Hepatocyte (in vitro differentiated cells): ENCODE results near the gene PTPN4.

ENCODE experiments used
- EZH2phosphoT487 ChIP-seq: fragments of 200-600 bp; sonication (generic); IDR thresholded peaks from one replicate; pipeline ENCODE4 v1.6.1; 2018; ENCODE audit warnings: antibody characterized with exemption, mild to moderate bottlenecking, low read depth, moderate library complexity; ENCODE audit not compliant: unreplicated experiment, severe bottlenecking
- TF ChIP-seq, protein P1 (sequence below): fragments of 200-600 bp; sonication (generic); IDR thresholded peaks from 2 replicates; pipeline ENCODE4 v1.5.1; 2016; ENCODE audit warnings: antibody characterized with exemption, mild to moderate bottlenecking; ENCODE audit not compliant: poor library complexity

- TF ChIP-seq, protein P1, sequence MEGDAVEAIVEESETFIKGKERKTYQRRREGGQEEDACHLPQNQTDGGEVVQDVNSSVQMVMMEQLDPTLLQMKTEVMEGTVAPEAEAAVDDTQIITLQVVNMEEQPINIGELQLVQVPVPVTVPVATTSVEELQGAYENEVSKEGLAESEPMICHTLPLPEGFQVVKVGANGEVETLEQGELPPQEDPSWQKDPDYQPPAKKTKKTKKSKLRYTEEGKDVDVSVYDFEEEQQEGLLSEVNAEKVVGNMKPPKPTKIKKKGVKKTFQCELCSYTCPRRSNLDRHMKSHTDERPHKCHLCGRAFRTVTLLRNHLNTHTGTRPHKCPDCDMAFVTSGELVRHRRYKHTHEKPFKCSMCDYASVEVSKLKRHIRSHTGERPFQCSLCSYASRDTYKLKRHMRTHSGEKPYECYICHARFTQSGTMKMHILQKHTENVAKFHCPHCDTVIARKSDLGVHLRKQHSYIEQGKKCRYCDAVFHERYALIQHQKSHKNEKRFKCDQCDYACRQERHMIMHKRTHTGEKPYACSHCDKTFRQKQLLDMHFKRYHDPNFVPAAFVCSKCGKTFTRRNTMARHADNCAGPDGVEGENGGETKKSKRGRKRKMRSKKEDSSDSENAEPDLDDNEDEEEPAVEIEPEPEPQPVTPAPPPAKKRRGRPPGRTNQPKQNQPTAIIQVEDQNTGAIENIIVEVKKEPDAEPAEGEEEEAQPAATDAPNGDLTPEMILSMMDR: no peak
- no peak for TF ChIP-seq EZH2phosphoT487
These were observed 90.3 kb downstream of the PTPN4 start for GRCh38 chr2:119849838-119850565.
